Retinal pigment epithelial cell (primary cell): ENCODE data around the gene LCAT.
"Not testable (repeated sequence)": the region's sequence is repeated elsewhere in the genome, so short reads cannot be mapped to it uniquely, and the experiment has no call there.

Experiments used
- DNase-seq: peaks from one replicate; pipeline ENCODE4 v3.0.0-alpha.2; 2010; ENCODE audit warnings: low read depth
- H3K4me3 ChIP-seq: 2 replicates; pipeline ENCODE4 v1.5.1; 2011; ENCODE audit warnings: mild to moderate bottlenecking, low read length, control low read depth, moderate library complexity
- TF ChIP-seq, protein P1 (sequence below): conservative IDR thresholded peaks from 2 replicates; pipeline ENCODE4 v1.5.1; 2011; ENCODE audit warnings: low read depth, low read length, control low read depth, inconsistent platforms

The LCAT gene

DNA sequence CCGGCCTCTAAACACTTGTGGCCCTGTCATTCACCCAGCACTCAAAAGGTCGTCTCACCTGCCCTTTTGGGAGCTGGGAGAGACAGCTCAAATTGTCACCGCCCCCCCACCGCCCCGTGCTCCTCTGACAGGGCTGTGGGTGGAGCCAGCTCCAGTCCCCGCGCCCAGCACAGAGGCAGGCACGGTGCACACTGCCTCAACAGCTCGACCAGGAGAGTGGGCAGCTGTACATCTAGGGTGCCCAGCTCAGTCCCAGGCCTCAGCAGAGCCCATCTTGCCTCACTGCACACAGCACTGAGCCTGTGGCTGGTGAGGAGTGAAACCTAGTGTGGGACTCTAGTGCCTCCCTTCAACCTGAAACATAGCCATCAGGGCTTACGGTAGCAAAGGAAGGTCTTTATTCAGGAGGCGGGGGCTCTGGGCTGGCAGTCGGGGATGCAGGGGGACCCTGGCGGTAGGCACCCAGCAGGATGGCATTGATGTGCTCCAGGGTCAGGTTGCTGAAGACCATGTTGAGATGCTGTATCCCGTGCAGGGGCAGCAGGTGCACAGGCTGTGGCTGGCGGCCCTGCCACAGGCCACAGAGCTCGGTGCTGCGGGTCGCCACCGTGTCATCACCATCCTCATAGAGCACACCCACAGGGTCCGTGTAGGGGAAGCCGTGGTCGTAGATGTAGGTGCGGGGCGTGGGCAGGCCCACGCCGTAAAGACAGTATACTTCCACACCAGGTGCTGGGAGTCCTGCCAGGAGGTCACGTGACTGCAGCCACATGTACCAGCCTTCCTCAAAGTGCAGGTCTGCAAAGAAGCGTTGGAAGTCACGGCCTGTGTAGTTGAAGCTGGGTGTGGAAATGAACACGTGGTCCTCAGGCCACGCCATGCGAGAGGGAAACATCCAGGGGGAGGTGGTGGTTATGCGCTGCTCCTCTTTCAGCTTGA is 4.1 kb downstream of the LCAT start:
- no peak overlapping the region for H3K4me3 ChIP-seq
- TF ChIP-seq, protein P1, sequence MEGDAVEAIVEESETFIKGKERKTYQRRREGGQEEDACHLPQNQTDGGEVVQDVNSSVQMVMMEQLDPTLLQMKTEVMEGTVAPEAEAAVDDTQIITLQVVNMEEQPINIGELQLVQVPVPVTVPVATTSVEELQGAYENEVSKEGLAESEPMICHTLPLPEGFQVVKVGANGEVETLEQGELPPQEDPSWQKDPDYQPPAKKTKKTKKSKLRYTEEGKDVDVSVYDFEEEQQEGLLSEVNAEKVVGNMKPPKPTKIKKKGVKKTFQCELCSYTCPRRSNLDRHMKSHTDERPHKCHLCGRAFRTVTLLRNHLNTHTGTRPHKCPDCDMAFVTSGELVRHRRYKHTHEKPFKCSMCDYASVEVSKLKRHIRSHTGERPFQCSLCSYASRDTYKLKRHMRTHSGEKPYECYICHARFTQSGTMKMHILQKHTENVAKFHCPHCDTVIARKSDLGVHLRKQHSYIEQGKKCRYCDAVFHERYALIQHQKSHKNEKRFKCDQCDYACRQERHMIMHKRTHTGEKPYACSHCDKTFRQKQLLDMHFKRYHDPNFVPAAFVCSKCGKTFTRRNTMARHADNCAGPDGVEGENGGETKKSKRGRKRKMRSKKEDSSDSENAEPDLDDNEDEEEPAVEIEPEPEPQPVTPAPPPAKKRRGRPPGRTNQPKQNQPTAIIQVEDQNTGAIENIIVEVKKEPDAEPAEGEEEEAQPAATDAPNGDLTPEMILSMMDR = no peak
- no peak for DNase-seq

DNA sequence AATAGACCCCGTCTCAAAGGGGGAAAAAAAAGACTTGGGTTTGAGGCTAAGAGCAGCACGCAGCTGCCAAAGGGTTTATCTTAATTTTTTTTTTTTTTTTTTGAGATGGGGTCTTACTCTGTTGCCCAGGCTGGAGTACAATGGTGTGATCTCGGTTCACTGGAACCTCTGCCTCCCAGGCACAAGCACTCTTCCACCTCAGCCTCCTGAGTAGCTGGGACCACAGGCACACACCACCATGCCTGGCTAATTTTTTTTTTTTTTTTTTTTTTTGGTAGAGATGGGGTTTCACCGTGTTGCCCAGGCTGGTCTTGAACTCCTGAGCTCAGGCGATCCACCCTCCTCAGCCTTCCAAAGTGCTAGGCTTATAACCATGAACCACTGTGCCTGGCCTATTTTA is 6.2 kb downstream of the LCAT start:
- not testable (repeated sequence) for DNase-seq, H3K4me3 ChIP-seq

DNA sequence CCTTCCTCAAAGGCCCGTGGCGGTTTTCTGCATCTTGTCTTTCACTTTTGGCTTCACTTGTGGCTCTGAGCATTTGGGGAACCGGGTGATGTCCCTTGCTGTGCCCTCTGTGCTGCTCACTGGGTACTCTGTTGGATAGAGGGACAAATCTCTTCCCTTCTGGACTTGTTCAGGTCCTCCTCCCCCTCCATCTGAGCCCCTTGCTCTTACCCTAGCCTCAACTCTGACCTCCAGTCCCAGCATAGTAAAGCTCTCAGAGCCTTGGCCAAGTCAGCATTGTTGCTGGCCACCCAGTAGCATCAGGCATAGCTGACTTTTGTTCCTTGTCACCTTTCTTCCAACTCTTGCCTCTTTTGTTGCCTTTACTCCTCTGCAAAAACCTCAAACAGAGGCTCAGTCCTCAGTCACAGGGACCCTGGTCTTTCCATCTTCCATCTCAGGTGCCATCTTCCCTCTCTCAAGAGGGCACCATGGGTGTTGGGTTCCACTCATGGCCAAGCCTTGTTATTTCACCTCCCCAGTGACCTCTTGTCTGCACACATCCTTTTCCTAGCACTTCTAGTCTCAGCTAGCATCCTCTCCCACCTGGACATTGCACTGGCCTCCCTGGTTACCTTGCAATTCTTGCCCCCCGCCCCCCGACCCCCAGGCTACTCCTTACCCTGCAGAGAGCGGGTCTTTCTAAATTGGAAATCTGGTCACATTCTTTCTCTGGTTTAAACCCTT is 6.9 kb downstream of the LCAT start:
- no peak for DNase-seq

DNA sequence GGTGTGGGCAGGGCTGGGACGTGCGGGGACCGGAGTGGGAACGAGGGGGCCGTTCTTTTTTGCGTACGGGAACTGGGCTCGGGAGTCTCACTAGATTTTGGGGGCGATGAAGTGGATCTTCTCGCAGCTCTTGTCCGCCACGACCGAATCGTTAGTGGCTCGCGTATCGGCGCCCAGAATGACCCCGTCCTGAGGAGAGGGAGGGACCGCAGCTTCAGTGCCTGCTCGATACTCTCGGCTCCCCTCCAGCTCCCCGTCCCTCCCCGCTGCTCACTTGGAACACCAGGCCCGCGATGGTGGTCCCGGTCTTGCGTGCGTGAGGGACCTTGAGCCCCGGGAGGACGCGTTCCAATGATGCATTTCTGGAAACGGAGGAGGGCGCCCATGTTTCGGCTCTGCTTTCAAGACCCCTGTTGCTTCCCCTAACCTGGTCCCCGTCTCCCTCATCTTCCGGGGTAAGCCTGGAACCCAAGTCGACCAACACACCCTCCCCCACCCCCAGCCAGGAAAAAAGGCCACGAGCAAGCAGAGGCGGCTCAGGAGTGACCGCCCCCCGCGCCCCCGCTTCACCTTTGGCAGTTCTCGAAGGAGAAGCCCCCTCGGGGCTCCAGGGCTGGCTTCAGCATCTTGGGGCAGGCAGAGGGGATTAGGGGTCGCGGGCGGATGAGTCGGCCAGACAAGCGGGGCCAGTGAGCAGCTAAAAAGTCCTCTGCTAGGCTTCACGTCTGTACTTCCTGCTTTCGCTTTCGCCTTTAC is 7.6 kb downstream of the LCAT start, which contains the start of gene PSMB10:
Gene PSMB10 (minus strand): TSS at position 727 of the 756 bp plus-strand sequence. CDS start 101 bp downstream, at position 626.
- TF ChIP-seq, protein P1 = no peak
- H3K4me3 ChIP-seq = peak within 1 kb of the TSS; percentile 96
- DNase-seq = no peak

More for the DNA sequence above, 6.9 kb downstream of the LCAT start:
- H3K4me3 ChIP-seq = peak overlapping the region; percentile 96
- TF ChIP-seq, protein P1 = no peak

DNA sequence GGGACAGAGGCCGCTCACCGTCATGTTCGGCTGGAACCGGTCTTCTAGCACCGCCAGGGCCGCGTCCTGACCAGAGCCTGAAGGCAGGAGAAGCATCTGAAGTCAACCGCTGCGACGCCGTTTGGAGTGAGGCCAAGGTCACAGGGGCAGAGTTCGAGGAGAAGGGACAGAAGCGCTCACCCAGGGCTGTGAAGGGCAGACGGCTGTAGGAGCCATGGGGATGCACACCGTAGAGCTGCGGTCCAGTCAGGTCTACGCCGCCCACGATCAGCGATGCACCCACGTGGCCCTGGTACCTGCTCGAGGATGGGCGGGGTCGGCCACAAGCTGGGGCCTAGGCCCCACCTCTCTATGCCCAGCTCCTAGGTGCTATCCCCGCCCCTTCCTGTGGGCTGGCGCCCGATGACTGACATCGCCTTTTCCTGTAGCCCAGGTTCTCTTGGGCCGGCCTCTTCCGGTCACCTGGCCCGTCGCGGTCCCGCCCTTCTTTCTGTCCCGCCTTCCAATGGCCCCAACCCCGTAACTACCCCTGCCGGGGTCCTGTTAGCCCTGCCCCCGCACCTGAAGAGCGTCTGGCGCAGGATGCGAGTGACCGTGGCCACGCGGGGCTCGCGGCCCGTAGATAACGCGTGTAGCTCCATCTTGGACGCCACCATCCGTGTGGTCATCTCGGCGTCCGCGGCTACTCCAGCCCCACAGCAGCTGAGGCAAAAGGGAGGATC is 8.4 kb downstream of the LCAT start:
- DNase-seq = peak; percentile 89
- H3K4me3 ChIP-seq = peak overlapping the region; percentile 96

DNA sequence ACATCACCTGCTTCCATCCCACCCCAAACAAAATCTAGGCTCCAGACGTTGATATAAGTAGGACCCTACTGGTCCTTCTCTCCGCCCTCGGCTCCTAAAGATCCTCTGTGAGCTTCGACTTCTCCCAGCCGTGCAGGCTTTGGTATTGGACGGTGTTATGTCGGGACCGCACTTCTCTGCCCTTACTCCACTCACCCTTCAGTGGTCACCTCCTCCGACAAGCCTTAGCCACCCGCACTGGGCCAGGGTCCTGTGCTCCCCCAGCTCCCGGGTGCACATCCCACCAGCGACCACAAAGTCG is 8.9 kb downstream of the LCAT start:
- DNase-seq = no peak
- TF ChIP-seq, protein P1 = no peak
- peak overlapping the region; percentile 96 for H3K4me3 ChIP-seq

More for the DNA sequence above, 8.4 kb downstream of the LCAT start:
- TF ChIP-seq, protein P1 = no peak
